ENCODE data around the gene CRMP1.

CRMP1 gene

DNA sequence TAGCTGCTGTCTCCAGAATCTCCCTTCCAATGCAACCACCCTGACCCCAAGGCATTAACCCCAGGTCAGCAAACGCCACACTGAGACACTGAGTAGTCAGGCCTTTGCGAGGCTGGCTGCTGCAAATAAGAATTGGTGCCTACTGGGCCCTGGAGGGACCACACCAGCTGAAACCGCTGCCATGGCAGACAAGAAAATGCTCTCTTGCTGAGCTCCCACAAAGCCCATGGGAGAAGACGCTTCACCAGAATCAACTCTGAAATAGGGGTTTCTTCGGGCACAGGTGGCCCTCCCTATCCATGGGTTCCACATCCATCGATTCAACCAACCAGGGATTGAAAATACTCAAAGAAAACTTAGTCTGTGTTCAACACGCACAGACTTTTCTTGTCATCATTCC lies 26.7 kb upstream of the CRMP1 start:
- DNase-seq (ENCODE audit: low spot score) = no peak

DNA sequence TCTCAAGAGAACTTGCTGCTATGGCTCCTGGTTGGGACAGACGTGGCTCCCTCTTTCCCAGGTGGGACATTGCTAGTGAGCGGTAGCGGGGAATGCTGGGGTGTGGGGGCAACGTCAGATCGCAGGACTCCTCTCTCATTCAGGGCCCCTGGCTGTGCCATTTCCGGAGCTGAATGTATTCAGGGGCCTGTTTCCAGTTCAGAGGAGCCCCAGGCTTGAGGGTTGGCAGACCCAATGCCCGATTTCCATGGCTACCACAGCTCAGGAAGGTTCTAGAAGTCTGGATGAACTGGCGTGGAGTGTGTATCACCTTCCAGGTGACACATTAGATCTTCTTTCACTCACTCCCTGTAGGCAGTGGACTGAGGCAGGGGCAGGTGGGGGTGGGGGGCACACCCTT lies 26.2 kb upstream of the CRMP1 start:
- DNase-seq (ENCODE audit: low spot score) = no peak

GRCh38 chr4:5918331-5918985 lies 25.6 kb upstream of the CRMP1 start:
- no peak for DNase-seq (ENCODE audit: low spot score)

DNA sequence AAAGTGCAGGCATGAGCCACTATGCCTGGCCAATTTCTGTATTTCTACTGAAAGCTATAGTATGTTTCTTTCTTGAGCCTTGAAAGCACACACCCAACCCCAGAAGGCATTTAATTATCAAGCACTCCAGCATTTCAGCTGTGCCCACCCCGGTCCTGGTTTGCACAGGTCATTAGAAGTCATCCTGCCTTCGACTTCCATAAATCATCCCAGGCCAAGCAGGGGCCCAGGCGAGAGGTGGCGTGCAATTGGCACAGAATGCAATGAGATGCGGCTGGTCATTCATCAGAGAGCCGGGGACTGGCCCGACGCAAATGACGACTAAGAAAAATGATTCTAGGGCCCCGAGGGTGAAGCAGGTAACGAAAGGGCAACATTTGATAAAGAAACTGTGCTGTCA lies 24.8 kb upstream of the CRMP1 start:
- no peak for DNase-seq (ENCODE audit: low spot score)

DNA sequence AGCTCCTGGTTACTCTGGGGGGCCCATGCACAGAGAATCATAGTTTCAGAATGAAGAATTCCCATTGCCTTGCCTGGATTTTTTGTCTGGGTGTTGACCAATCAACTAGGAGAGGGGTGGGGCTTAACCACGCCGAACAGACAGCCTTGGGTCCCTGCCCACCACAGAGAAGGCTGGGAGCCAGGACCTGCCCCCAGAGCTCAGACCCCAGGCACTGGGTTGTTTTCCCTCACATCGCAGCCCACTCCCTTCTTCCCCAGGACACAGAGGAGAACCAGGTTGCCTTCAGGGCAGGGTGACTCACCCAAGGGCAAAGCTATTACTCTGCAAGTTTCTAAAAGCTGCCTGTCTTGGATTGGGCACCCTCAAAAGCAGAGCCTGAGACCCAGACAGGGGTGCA lies 23.3 kb upstream of the CRMP1 start:
- no peak for DNase-seq (ENCODE audit: low spot score)

DNA sequence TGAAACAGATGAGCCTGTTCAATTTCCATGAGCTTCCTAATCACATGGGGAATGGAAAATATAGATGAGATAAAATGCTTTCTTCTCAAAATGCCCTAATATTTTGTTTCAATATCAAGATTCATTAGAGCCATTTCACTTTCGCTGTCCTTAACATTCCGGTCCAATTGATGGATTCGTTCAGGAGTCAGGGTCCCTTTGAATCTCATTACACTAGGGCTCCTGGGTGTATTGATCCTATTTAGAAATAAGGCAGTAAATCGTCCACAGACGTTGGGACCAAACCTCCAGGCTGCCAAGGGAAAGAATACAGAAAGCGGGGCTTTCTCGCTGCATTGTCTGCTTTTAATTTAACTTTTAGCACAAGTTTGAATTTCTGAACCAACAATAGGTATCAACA lies 20.6 kb upstream of the CRMP1 start:
- no peak for DNase-seq (ENCODE audit: low spot score)

DNA sequence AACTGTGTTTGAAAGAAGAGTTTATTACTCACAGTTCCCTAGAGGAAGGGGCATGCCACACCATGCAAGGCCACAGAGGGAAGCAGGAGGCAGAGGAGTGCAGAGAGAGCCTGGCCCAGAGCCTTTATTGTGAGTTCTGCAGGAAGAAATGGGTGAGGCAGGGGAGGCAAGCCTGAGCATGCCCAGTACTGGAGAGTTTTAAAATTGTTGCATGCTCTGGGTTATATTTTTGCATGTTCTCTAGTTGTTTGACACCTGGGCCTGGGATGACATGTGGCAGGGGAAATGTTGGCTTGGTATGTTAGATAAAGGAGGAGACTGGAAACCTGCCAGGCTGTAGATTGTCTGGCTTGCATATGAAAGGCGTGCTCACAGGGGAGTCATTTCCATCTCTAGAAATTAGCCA lies 19.7 kb upstream of the CRMP1 start:
- DNase-seq (ENCODE audit: low spot score) = no peak

- no peak for DNase-seq (ENCODE audit: low spot score)
Measured at GRCh38 chr4:5908876-5909427, 16.1 kb upstream of the CRMP1 start.

GRCh38 chr4:5906191-5906590 lies 13.3 kb upstream of the CRMP1 start:
- DNase-seq (ENCODE audit: low spot score) = no peak

DNA sequence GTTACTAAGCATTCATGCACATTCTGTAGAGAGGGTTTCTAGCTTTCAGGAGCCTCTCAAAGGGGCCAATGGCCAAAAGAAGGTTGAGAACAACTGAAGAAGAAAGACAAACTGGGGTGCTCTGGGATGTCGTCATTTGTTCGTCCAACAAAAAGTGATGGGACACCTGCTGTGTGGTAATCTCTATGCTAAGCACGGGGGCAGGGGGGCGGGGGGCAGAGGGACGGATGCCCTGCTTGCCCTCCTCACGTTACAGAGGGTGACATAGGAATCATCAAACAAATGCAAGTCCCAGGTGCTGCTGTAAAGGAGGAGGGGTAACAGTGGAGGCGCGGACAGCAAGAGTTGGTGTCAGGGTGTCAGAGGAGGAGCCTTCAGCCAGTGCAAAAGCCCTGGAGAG lies 12.8 kb upstream of the CRMP1 start:
- DNase-seq (ENCODE audit: low spot score) = no peak

DNA sequence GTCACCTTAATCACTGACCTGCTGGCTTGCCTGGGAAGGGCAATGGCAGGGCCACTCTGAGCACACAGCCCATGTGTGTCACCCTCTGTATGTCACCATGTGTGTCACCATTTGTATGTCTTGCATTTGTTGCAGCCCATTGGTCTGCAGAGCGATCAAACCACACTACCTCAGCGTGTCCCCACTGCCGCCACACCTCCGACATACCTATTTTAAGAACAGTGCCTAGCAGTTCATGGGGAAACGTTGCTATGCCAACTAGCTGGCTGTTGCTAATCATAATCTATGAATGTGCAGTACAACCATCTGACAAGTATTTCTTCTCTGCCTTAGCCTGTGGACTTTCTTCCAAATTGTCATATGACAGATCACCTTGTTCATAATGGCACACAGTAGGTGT lies 8.0 kb upstream of the CRMP1 start:
- no peak for DNase-seq (ENCODE audit: low spot score)

DNA sequence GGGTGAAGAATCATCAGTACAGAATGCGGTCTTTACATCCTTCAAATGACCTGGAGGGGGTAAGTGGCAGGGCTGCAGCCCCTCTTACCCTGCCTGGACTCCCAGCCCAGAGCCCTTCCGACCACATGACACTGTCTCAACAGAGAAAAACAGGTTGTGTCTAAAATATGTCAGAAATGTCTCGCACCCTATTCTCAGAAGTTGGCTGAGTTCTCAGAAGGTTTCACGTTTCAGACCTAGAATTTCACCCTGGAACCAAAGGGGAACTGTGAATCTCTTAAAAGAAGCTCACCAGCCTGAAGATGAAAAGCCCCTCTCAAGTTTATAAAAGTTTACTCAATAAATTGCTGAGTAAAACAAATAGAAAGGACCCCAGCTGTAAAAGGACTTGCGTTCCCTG lies 7.0 kb upstream of the CRMP1 start:
- no peak for DNase-seq (ENCODE audit: low spot score)

DNA sequence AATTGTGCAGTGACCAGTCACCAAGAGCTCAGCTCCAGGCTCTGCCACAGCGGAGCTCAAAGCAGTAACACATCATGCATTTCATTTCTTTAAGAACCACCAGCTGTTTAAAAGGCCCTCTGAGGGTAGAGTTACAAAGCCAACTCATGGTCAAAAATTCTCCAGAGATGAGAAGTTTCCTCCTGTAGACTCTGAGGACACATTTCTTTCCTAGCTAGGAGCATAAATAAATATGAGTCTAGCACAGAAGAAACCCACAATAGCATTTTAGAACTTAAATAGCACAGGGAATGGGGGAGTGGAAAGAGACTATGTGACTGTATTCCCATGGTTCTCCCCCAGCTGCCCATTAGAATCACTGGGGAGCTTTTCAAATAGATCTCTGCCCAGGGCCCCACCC lies 6.5 kb upstream of the CRMP1 start:
- no peak for DNase-seq (ENCODE audit: low spot score)

DNA sequence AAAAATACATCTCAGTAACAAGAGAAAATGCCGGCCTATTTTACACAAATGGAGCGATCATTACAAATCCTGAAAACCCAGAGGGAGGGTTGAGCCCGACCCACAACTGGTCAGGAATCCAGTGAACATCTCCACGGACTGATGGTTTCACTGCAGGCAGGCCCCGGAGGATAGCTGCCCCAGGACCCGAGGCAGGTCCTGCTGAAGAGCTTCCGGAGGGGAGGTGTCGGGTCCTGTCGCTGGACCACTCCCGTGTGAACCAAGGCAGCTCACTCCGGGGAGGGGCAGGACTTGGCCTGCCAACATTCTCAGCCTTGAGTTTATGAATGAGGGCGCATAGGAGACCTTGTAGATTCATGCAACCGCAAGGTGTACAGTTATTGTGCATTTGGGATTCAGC lies 4.8 kb upstream of the CRMP1 start:
- DNase-seq (ENCODE audit: low spot score) = no peak

DNA sequence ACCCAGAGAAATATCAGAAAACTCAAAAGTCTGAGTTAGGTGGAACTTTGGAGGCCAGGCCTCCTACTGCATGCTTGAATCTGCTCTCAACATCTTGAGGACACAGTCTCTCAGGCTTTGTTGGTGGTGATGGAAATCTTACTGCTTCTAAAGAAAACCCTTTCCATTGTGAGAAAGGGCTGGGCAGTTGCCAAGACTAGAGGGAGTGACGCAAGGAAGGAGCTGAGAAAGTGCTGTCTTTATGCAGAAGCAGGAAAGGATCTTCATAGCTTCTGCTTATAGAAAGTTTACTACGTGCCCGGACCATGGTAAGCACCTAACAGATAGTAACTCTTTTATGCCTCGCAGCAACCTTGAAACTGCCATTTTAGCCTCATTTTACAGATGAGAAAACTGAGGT lies 2.4 kb upstream of the CRMP1 start:
- no peak for DNase-seq (ENCODE audit: low spot score)

DNA sequence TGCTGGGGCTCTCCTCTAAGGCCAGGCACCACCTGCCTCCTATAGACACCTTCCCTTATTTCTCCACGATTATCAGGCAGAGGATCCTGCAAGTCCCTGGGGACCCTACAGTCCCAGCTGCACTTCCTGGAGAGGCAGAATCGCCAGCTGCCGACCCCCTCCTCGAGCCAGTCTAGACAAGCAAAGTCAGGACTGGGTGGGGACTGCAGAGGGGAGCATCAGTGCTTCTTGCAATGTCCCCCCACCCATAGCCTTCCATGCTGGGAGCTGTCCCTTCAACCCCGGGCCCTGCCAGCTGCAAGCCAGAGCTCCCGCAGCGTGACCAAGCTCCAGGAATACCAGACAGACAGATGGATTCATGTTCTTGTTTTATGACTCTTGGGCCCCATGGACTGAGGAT lies 1.4 kb upstream of the CRMP1 start:
- DNase-seq (ENCODE audit: low spot score) = no peak

DNA sequence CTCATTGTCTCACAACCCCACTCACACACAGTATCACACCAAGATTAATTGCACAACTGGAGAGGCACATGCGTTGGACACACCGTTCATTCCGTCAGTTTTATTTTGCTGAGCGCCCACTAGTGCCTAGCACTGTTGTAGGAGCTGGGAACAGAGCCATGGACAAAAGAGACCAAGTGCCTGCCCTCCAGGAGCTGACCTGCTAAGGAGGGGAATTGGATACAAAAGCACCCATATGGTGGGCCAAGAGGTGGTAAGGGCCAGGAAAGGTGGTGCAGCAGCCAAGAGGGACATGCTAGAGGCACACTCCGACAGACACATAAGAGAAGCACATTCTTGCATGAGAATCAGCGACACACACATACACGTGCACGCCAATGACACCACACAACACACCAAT lies 705 bp upstream of the CRMP1 start:
- no peak for DNase-seq (ENCODE audit: low spot score)

DNA sequence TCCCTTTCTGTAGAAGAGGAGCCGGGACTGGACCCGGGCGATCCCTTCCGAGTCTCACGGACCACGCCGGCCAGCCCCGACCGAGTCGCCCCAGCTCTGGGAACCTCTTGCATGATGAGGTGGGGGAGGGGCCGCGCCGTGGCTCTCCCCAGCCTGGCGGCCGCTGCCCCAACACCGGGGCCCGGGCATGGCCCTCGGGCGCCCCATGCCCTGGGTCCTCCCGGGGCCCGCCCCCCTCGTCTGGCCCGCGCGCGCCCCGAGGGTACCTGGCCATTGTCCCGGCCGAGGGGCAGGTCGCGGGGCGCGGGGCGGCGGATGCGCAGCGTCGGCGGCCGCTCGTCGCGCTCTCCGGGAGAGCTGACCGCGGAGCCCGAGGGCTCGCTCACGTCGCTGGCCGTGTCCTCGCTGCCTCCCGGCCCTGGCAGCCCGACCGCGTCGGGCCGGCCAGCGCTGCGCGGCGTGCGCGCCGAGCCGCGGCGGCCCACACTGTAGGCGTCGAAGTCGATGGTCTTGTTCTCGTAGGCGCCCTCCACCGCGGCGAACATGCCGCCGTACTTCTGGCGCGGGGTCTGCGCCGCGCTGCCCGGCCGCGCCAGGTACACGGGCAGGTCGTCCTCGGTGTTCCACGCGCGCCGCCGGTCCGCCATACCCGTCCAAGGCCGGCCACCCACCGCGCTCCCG lies 423 bp downstream of the CRMP1 start:
- DNase-seq (ENCODE audit: low spot score) = no peak

GRCh38 chr4:5891563-5892322 lies 1.1 kb downstream of the CRMP1 start:
- no peak for DNase-seq (ENCODE audit: low spot score)

DNA sequence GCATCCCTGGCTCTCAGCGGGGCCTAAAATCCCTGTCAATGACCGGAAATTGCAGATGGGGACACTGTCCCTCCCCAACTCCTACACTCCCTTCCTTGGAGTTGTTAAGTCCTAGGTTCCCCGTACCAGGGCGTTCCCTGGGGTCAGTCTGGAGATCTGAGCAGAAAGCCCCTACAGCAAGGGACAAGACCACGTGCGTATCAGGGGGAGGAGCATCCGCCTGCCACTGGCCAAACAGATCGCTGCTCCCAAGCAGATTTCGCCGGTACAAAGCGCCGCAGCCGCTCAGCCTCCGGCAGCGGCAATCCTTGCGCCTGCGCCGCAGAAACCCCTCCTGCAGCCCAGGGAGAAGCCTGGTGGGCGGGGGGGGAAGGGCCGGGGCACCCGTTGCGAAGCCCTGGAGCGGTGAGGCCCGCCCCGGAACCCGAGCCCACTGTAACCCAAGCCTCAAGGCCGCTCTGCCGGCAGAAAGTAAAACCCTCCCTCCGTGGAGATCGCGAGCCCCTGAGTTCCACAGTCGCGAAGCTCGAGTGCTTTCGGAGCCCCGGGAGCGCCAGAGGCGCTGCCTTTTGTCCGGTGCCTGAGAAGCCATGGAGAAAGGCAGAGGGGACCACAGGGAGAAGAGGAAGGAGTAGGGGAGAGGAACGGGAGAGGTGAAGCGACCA lies 2.7 kb downstream of the CRMP1 start:
- DNase-seq (ENCODE audit: low spot score) = no peak

GRCh38 chr4:5889002-5889696 lies 3.7 kb downstream of the CRMP1 start:
- no peak for DNase-seq (ENCODE audit: low spot score)

All from AG08395 (cell line).